HepG2 (cell line): ENCODE measurements around the gene IAPP. TPM values are rescaled to one million over a fixed set of nuclear protein-coding genes. Genes with fewer than 3 reads are reported as not detected.

ENCODE experiments used
- FOXA3 ChIP-seq: IDR thresholded peaks from 2 replicates; pipeline ENCODE4 v1.6.1; 2016; ENCODE audit warnings: missing genetic modification reagents, missing compliant biosample characterization
- HDAC1 ChIP-seq: sonication (generic); formaldehyde crosslinking; IDR thresholded peaks from 2 replicates; pipeline ENCODE4 v1.5.1; 2020; ENCODE audit warnings: mild to moderate bottlenecking, missing genetic modification reagents
- POLR2AphosphoS2 ChIP-seq: IDR thresholded peaks from 2 replicates; pipeline ENCODE4 v1.6.1; 2011; ENCODE audit warnings: low read depth, low read length, improper control_type of control experiment
- POLR2G ChIP-seq: fragments of 200-400 bp; formaldehyde crosslinking; IDR thresholded peaks from 2 replicates; pipeline ENCODE4 v1.6.1; 2018; ENCODE audit warnings: mild to moderate bottlenecking, low read depth, low read length, moderate library complexity
- SALL1 ChIP-seq: sonication (generic); formaldehyde crosslinking; IDR thresholded peaks from 2 replicates; pipeline ENCODE4 v1.8.0; 2022; ENCODE audit warnings: mild to moderate bottlenecking, missing genetic modification reagents
- SAP130 ChIP-seq: IDR thresholded peaks from 2 replicates; pipeline ENCODE4 v1.6.1; 2016; ENCODE audit warnings: low read depth
- SP140L ChIP-seq: sonication (generic); formaldehyde crosslinking; IDR thresholded peaks from 2 replicates; pipeline ENCODE4 v1.4.0; 2020; ENCODE audit warnings: missing genetic modification reagents, borderline replicate concordance
- TBX3 ChIP-seq: fragments of 450-650 bp; IDR thresholded peaks from 2 replicates; pipeline ENCODE4 v1.6.1; 2017; ENCODE audit warnings: antibody characterized with exemption, mild to moderate bottlenecking, inconsistent platforms, borderline replicate concordance
- ZNF652 ChIP-seq: IDR thresholded peaks from 2 replicates; pipeline ENCODE4 v1.6.1; 2016; ENCODE audit warnings: low read depth, borderline replicate concordance
- ZNF792 ChIP-seq: IDR thresholded peaks from 2 replicates; pipeline ENCODE4 v1.6.1; 2016
- ZSCAN9 ChIP-seq: IDR thresholded peaks from 2 replicates; pipeline ENCODE4 v1.6.1; 2016; ENCODE audit warnings: borderline replicate concordance
- polyA plus RNA-seq, 8 experiments: library from polyadenylated mRNA; depleted of rRNA in 3 of 8; stranded (reverse) in 7 of 8; unstranded in 1 of 8; fragments of >200 nt; fragmentation: Illumina TruSeq in 4 of 8; extraction: Trizol in 4 of 8; gene quantifications; 2 replicates each; pipeline versions ENCODE4 v1.2.1 to v1.2.3, GENCODE V29; 2011 to 2016; ENCODE audit warnings: low read depth in 4 of 8, missing spikeins in 1 of 8, mixed read lengths in 1 of 8; ENCODE audit not compliant: insufficient read depth in 1 of 8
- total RNA-seq, 5 experiments: library from RNA; depleted of rRNA; stranded (reverse); fragments of >200 nt; fragmentation: Illumina TruSeq; extraction: Trizol; gene quantifications; 2 replicates each; pipeline ENCODE4 v1.2.3, GENCODE V29; 2016; ENCODE audit warnings: low read depth in 1 of 5
- TF ChIP-seq, protein P1 (sequence below), 2 experiments: sonication (generic) in 1 of 2; formaldehyde crosslinking in 1 of 2; IDR thresholded peaks; 2 replicates each; pipeline versions ENCODE4 v1.4.0 to v1.6.1; 2016 to 2020; ENCODE audit warnings: borderline replicate concordance in 1 of 2, low read depth in 1 of 2, mild to moderate bottlenecking in 1 of 2, missing genetic modification reagents in 1 of 2
- TF ChIP-seq, protein P2 (sequence below): IDR thresholded peaks from 2 replicates; pipeline ENCODE4 v1.6.1; 2012; ENCODE audit warnings: inconsistent platforms
- TF ChIP-seq, protein P3 (sequence below): sonication (generic); formaldehyde crosslinking; IDR thresholded peaks from 2 replicates; pipeline ENCODE4 v1.4.0; 2020; ENCODE audit warnings: missing genetic modification reagents
- TF ChIP-seq, protein P4 (sequence below): sonication (generic); formaldehyde crosslinking; IDR thresholded peaks from 2 replicates; pipeline ENCODE4 v1.5.0; 2020; ENCODE audit warnings: mild to moderate bottlenecking, low read depth, missing genetic modification reagents, borderline replicate concordance
- TF ChIP-seq, protein P5 (sequence below): sonication (generic); formaldehyde crosslinking; IDR thresholded peaks from 2 replicates; pipeline ENCODE4 v1.5.1; 2020; ENCODE audit warnings: mild to moderate bottlenecking, missing genetic modification reagents
- TF ChIP-seq, protein P6 (sequence below): sonication (generic); formaldehyde crosslinking; IDR thresholded peaks from 2 replicates; pipeline ENCODE4 v1.5.1; 2020; ENCODE audit warnings: mild to moderate bottlenecking, moderate library complexity, missing genetic modification reagents
- TF ChIP-seq, protein P7 (sequence below): IDR thresholded peaks from 2 replicates; pipeline ENCODE4 v1.6.1; 2016

Gene IAPP
- total and polyA plus RNA-seq, 2 of the 13 experiments (the other 11 are each of a cell fraction or from before 2014, with no cell fraction given): not detected

DNA sequence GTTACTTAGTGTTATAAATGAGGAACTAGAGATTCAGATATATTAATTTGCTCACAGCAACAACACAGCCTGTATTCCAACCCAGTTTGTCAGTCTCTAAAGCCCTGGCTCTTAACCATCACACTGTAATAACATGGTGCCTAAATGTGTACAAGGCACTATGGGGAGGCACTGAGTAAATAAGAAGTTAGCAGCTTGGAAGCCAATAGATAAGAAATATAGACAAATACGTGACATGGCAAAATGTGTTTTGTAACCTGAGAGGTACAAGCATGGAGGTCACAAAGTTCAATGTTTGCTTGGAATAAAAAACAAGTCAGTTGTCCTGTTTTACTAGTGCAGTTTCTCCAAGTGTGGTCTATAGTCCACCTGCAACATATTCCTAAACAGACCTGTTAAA is 21.7 kb upstream of the IAPP start (continued):
- TF ChIP-seq, protein P1, sequence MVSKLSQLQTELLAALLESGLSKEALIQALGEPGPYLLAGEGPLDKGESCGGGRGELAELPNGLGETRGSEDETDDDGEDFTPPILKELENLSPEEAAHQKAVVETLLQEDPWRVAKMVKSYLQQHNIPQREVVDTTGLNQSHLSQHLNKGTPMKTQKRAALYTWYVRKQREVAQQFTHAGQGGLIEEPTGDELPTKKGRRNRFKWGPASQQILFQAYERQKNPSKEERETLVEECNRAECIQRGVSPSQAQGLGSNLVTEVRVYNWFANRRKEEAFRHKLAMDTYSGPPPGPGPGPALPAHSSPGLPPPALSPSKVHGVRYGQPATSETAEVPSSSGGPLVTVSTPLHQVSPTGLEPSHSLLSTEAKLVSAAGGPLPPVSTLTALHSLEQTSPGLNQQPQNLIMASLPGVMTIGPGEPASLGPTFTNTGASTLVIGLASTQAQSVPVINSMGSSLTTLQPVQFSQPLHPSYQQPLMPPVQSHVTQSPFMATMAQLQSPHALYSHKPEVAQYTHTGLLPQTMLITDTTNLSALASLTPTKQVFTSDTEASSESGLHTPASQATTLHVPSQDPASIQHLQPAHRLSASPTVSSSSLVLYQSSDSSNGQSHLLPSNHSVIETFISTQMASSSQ (IDR thresholded peaks at IDR 0.05; ENCODE audit: low read depth): peak; percentile 14; the same call in 1 of the 2 replicates
- TF ChIP-seq, protein P1 (CRISPR knock-in tag; IDR thresholded peaks at IDR 0.05; ENCODE audit: borderline replicate concordance): no peak
- TF ChIP-seq, protein P2, sequence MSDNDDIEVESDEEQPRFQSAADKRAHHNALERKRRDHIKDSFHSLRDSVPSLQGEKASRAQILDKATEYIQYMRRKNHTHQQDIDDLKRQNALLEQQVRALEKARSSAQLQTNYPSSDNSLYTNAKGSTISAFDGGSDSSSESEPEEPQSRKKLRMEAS: peak; percentile 51; the same call in 1 of the 2 replicates
- no peak for TF ChIP-seq SP140L (CRISPR knock-in tag)
- 0 out of 2 replicates have a peak, but pooled peaks have one; percentile 41 for TF ChIP-seq ZSCAN9 (CRISPR knock-in tag)
- TF ChIP-seq FOXA3: peak; percentile 97
- no peak for TF ChIP-seq POLR2AphosphoS2
- TF ChIP-seq, protein P3, sequence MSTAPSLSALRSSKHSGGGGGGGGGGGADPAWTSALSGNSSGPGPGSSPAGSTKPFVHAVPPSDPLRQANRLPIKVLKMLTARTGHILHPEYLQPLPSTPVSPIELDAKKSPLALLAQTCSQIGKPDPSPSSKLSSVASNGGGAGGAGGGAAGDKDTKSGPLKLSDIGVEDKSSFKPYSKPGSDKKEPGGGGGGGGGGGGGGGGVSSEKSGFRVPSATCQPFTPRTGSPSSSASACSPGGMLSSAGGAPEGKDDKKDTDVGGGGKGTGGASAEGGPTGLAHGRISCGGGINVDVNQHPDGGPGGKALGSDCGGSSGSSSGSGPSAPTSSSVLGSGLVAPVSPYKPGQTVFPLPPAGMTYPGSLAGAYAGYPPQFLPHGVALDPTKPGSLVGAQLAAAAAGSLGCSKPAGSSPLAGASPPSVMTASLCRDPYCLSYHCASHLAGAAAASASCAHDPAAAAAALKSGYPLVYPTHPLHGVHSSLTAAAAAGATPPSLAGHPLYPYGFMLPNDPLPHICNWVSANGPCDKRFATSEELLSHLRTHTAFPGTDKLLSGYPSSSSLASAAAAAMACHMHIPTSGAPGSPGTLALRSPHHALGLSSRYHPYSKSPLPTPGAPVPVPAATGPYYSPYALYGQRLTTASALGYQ (CRISPR knock-in tag): peak; percentile 80
- peak; percentile 58 for TF ChIP-seq SAP130 (CRISPR knock-in tag)
- TF ChIP-seq, protein P4, sequence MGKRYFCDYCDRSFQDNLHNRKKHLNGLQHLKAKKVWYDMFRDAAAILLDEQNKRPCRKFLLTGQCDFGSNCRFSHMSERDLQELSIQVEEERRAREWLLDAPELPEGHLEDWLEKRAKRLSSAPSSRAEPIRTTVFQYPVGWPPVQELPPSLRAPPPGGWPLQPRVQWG (CRISPR knock-in tag): no peak
- TF ChIP-seq TBX3: peak; percentile 98
- TF ChIP-seq ZNF792: peak; percentile 49; the same call in 1 of the 2 replicates
- peak; percentile 56; the same call in 1 of the 2 replicates for TF ChIP-seq SALL1
- TF ChIP-seq POLR2G: no peak
- TF ChIP-seq, protein P5, sequence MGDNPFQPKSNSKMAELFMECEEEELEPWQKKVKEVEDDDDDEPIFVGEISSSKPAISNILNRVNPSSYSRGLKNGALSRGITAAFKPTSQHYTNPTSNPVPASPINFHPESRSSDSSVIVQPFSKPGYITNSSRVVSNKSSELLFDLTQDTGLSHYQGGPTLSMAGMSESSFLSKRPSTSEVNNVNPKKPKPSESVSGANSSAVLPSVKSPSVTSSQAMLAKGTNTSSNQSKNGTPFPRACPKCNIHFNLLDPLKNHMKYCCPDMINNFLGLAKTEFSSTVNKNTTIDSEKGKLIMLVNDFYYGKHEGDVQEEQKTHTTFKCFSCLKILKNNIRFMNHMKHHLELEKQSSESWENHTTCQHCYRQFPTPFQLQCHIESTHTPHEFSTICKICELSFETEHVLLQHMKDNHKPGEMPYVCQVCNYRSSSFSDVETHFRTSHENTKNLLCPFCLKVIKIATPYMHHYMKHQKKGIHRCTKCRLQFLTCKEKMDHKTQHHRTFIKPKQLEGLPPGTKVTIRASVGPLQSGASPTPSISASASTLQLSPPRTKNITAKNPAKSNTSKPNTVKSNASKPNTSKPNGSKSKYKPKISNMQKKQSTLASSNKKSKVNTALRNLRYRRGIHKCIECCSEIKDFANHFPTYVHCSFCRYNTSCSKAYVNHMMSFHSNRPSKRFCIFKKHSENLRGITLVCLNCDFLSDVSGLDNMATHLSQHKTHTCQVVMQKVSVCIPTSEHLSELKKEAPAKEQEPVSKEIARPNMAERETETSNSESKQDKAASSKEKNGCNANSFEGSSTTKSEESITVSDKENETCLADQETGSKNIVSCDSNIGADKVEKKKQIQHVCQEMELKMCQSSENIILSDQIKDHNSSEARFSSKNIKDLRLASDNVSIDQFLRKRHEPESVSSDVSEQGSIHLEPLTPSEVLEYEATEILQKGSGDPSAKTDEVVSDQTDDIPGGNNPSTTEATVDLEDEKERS (CRISPR knock-in tag): peak; percentile 39; the same call in 1 of the 2 replicates
- TF ChIP-seq HDAC1 (CRISPR knock-in tag): peak; percentile 72
- TF ChIP-seq, protein P6, sequence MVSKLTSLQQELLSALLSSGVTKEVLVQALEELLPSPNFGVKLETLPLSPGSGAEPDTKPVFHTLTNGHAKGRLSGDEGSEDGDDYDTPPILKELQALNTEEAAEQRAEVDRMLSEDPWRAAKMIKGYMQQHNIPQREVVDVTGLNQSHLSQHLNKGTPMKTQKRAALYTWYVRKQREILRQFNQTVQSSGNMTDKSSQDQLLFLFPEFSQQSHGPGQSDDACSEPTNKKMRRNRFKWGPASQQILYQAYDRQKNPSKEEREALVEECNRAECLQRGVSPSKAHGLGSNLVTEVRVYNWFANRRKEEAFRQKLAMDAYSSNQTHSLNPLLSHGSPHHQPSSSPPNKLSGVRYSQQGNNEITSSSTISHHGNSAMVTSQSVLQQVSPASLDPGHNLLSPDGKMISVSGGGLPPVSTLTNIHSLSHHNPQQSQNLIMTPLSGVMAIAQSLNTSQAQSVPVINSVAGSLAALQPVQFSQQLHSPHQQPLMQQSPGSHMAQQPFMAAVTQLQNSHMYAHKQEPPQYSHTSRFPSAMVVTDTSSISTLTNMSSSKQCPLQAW (CRISPR knock-in tag): peak; percentile 48; the same call in 1 of the 2 replicates
- TF ChIP-seq, protein P7, sequence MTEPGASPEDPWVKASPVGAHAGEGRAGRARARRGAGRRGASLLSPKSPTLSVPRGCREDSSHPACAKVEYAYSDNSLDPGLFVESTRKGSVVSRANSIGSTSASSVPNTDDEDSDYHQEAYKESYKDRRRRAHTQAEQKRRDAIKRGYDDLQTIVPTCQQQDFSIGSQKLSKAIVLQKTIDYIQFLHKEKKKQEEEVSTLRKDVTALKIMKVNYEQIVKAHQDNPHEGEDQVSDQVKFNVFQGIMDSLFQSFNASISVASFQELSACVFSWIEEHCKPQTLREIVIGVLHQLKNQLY: peak; percentile 66
- TF ChIP-seq ZNF652 (CRISPR knock-in tag): peak; percentile 29; the same call in 1 of the 2 replicates
